HG03565 (cell line): ENCODE results near the gene BMPR1B.

Experiments
- ATAC-seq: cut with Tn5 transposase; IDR thresholded peaks from one replicate; pipeline ENCODE4 v1.9.1; 2021; ENCODE audit warnings: mild to moderate bottlenecking, moderate library complexity; ENCODE audit not compliant: unreplicated experiment

BMPR1B gene

DNA sequence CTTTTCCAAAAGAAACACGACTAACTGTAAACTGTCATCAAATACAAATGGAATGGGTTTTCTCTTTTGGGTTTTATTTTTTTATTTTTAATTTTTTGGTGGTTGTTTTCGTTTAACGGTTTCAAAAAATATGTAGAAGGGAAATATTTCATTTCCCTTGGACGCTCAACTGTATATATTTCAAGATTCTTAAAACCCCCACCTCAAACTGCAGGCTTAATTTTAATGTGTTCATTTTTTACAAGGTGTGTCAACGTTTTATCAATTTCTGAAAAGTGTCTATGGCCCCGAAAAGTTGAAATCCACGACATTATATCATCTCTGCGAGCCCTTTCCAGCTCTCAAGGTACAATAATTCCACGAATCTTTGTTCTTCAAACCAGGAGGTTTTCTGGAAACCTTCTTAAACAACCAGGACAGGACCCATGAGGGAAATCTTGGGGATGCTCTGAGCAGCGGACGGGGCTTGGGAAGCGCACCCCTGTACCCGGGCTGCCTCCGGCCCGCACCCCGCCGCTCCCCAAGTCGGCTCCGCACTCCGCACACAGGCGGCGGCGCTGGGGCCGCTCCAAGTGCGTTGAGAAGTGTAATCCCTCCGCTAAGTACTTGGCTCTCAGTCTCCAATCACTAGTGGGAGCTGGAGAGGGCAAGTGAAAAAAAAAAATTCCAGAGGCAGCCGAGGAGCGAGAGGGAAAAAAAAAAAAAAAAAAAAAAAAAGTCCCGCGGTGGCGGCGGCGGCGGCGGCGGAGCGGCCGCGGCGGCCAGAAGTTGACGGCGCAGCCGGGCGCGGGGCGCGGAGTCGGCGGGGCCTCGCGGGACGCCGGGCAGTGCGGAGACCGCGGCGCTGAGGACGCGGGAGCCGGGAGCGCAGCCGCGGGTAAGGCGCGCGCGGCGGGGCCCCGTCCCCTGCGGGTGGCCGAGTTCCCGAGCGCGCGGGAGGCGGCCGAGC lies at the start of gene BMPR1B:
Gene BMPR1B (plus strand): TSS at position 764 of the 949 bp plus-strand sequence. CDS start 346,470 bp downstream, outside the sequence.
- ATAC-seq, result no peak

DNA sequence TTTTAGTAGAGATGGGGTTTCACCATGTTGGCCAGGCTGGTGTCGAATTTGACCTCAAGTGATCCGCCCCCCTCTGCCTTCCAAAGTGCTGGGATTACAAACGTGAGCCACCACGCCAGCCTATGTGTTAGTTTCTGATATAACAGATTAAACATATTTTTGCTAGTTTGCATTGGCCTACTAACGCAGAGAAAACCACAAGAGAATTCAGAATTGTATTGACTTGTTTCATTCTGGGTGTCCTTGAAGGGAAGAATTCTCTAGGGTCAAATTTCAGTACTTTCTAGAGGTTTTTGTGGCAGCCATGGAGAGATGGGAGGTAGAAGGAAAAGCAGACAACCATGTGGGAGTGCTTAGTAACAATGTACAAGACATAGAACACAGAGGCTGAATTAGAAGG lies 46.1 kb upstream of the BMPR1B start:
- no peak for ATAC-seq

GRCh38 chr4:94714365-94715160 lies 43.2 kb upstream of the BMPR1B start:
- ATAC-seq, result no peak

- no peak for ATAC-seq
Observed at GRCh38 chr4:94715726-94716125, 42.0 kb upstream of the BMPR1B start.

- ATAC-seq, result no peak
Observed at GRCh38 chr4:94721310-94721709, 36.4 kb upstream of the BMPR1B start.

- no peak for ATAC-seq
Observed at GRCh38 chr4:94722270-94722669, 35.5 kb upstream of the BMPR1B start.

DNA sequence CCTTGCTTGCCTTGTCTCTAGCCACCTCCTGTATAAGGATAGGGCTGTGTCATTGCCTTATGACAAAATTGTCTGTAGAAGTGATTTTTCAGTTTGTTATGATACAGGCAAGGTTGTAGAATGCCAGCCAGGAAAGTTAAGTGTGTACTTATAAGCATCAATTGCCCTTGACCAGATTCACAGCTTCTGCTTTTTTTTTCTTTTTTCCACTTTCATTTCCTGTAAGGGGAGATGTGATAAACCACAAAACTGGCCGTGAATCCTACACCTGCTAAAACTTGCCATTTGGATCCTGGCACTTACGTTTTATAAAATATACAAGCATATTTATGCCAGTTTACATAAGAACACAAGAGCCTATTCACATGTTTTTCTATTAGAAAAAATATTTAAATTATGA lies 35.0 kb upstream of the BMPR1B start:
- no peak for ATAC-seq

- ATAC-seq, result no peak
Observed at GRCh38 chr4:94724016-94724790, 33.6 kb upstream of the BMPR1B start.

DNA sequence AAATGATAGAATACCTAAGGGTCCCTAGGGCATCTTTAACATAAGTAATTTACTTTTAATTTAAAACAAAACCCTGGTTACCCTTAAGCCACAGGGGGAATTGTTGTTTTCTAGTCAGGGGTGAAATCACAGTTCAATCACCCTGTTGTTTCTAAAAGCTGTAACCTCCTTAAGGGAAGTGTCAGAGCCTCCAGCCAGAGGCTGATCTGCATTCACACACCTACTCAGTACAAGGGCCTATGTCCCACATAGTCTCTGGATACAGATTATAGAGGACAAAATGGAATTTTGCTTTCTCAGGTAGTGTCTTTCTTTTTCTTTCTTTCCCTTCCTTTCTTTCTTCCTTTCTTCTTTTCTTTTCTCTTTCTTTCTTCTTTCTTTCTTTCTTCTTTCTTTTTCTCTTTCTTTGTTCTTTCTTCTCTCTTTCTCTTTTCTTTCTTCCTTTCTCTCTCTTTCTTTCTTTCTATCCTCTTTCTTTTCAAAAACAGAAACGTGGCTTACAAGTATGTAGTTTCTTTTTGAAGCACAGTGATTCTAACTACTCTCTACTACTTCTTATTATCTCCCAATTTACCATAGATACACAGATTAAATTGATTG lies 31.1 kb upstream of the BMPR1B start:
- no peak for ATAC-seq

DNA sequence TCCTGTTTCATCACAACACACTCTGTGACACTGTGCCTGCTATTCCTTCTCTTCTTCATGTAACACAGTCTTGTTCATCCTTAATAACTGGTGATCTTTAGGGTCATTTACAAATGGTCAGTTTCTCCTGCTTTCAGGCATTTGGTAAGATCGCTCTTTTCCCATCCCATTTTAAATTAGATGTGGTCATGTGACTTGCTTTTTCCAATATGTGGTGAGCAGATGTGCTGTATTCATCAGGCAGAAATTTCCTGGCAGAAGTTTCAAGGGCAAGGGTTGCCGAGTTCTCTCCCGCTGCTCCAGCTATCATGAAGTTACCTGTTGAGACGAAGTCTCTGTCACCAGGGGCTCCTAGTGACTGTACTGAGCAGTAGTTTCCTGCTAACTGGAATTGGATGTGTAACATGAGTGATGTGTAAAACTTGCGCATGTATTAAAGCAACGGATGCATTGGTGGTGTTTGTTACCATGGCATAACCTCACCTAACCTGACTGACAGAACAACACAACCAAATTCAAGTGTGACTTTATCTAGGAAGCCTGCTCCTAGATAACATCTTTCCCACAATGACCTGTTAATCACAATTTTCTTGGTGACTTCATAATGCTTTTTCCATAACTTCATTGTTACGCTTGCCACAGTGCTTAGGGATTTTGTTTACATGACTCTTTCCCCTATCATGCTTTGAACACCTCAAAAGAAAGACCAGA lies 29.5 kb upstream of the BMPR1B start:
- ATAC-seq, result no peak

DNA sequence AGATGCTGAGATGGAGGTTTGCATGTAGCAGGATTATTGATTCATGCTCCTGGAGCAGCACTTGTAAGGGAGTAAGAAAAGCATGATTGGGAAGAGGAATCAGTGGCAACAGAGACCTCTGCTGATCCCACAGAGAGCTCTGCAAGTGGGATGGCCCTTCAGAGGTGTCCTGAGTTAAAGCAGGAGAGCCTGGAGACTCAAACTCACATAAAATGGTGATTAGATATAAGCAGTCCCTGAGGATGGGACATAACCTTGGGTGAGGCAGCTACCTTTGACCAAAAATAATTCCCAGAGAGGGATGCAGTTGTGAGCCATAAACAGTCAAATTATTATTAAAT lies 25.4 kb upstream of the BMPR1B start:
- ATAC-seq, result no peak

- ATAC-seq, result no peak
Observed at GRCh38 chr4:94739741-94740140, 18.0 kb upstream of the BMPR1B start.

DNA sequence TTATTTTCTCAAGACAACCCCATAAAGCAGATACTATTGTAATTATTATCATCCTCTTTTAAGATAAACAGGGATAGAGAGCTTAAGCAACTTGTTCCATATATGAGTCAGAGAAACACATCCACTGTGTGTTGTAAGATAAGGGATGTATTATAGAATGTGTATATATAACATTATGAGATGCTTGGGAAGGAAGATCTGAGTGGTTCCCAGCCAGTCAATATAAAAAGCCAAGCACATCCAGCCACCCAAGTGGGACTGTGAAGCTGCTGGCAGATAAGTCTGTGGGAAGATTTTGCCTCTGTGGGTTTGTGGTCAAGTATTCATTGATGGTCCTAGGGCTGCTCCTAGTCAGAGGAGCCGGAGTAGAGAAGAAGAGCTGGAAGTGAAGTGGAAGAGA lies 16.5 kb upstream of the BMPR1B start:
- no peak for ATAC-seq

DNA sequence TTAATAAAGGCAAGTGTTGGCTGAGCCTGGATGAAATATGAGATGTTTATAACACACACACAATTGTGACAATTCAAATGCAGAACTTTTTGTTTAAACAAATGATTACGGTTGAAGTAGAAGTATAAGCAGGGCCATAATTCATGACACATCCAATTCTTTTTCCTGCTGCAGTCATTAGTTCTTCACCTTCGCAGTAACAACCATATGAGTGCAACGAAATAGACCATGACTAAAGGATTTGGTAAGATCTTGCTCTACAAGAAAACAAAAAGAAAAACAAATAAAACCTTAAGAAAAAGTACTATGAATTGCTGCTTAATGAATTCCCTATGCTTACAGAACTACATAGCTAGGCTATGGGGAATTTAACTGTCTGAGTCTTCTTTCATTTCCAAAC lies 13.9 kb upstream of the BMPR1B start:
- no peak for ATAC-seq

DNA sequence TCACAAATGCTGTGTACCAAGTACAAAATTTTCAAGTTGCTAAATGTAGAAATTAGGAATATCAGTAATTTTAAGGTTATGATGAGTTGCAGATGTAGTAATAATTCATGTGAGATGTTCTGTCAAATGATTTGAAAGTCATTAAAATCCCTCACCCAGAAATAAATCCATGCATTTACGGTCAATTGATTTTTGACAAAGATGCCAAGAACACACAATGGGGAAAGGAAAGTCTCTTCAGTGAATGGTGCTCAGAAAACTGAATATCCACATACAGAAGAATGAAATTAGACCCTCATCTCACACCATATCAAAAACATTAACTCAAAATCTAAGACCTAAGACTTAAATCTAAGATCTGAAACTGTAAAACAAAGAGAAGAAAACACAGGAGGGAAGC lies 12.9 kb upstream of the BMPR1B start:
- ATAC-seq, result no peak

DNA sequence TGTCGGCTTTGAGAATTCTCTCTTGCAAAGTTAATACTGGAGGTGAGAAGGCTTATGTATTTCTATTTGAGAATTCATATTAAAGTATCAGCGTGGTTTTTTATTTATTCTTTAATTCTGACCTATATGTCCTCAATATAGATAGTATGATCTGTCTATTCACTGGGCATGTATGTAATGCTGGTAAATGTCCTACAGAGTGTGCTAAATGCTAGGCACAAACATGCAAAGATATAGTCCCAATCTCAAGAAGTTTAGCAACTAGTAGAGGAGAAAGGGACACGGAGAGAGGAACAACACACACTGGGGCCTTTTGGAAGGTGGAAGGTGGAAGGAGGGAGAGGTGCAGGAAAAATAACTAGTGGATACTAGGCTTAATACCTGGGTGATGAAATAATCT lies 11.0 kb upstream of the BMPR1B start:
- ATAC-seq, result no peak

- no peak for ATAC-seq
Observed at GRCh38 chr4:94758141-94758699, 465 bp downstream of the BMPR1B start.

GRCh38 chr4:94758700-94759399 lies 1.1 kb downstream of the BMPR1B start:
- ATAC-seq, result no peak

- no peak for ATAC-seq
Observed at GRCh38 chr4:94759767-94760211, 2.0 kb downstream of the BMPR1B start.
